WTC11 (cell line): ENCODE results near the gene CHFR. TPM values are rescaled to one million over a fixed set of nuclear protein-coding genes. Genes with fewer than 3 reads are reported as not detected.

Experiments
- ATAC-seq: fragments of 200-7000 bp; cut with Tn5 transposase; 2 replicates; pipeline ENCODE4 v1.10.0; 2021; ENCODE audit warnings: mild to moderate bottlenecking, moderate library complexity
- CTCF ChIA-PET: fragments of 300-600 bp; sonication (Branson Sonifier 250); formaldehyde crosslinking; loops from one replicate; lab custom pipeline; 2021; ENCODE audit warnings: antibody characterized with exemption; lab: Charles Lee
- POLR2A ChIA-PET: fragments of 350-600 bp; sonication (Branson Sonifier 250); formaldehyde crosslinking; loops from one replicate; lab custom pipeline; 2021; ENCODE audit warnings: antibody characterized with exemption; lab: Charles Lee
- DNase-seq: peaks from one replicate; pipeline ENCODE4 v3.0.0; 2021; ENCODE audit warnings: low spot score
- H3K27ac Mint-ChIP-seq: 2 replicates; pipeline ENCODE4 v1.8.0; 2021; ENCODE audit warnings: mixed read lengths
- H3K27me3 Mint-ChIP-seq: 2 replicates; pipeline ENCODE4 v1.8.0; 2021; ENCODE audit warnings: low read depth, mild to moderate bottlenecking, moderate library complexity, mixed read lengths
- H3K36me3 Mint-ChIP-seq: 2 replicates; pipeline ENCODE4 v1.8.0; 2021; ENCODE audit warnings: mixed read lengths
- H3K4me1 Mint-ChIP-seq: 2 replicates; pipeline ENCODE4 v1.8.0; 2022; ENCODE audit warnings: mixed read lengths
- H3K4me3 Mint-ChIP-seq: 2 replicates; pipeline ENCODE4 v1.8.0; 2021; ENCODE audit warnings: mild to moderate bottlenecking, moderate library complexity, mixed read lengths
- H3K9me3 Mint-ChIP-seq: 2 replicates; pipeline ENCODE4 v1.8.0; 2021; ENCODE audit warnings: mixed read lengths
- CBFB ChIP-seq: sonication (generic); formaldehyde crosslinking; IDR thresholded peaks from 2 replicates; pipeline ENCODE4 v1.8.1; 2022; ENCODE audit warnings: mild to moderate bottlenecking, low read depth, missing genetic modification reagents
- CREM ChIP-seq: sonication (generic); formaldehyde crosslinking; IDR thresholded peaks from 2 replicates; pipeline ENCODE4 v1.8.1; 2022; ENCODE audit warnings: mild to moderate bottlenecking, missing genetic modification reagents, moderate library complexity
- ERG ChIP-seq: fragments of 250-450 bp; sonication (Bioruptor Pico); IDR thresholded peaks from 2 replicates; pipeline ENCODE4 v1.8.0; 2021; ENCODE audit warnings: mild to moderate bottlenecking
- ESRRA ChIP-seq: sonication (generic); formaldehyde crosslinking; IDR thresholded peaks from 2 replicates; pipeline ENCODE4 v1.8.1; 2022; ENCODE audit warnings: mild to moderate bottlenecking, missing genetic modification reagents, borderline replicate concordance
- ETV6 ChIP-seq: sonication (generic); formaldehyde crosslinking; IDR thresholded peaks from 2 replicates; pipeline ENCODE4 v1.8.1; 2022; ENCODE audit warnings: mild to moderate bottlenecking, missing genetic modification reagents
- JUN ChIP-seq: sonication (generic); formaldehyde crosslinking; IDR thresholded peaks from 2 replicates; pipeline ENCODE4 v1.8.0; 2023; ENCODE audit warnings: mild to moderate bottlenecking, missing genetic modification reagents
- MXD4 ChIP-seq: fragments of 250-450 bp; sonication (Bioruptor Pico); IDR thresholded peaks from 2 replicates; pipeline ENCODE4 v1.8.0; 2021; ENCODE audit warnings: mild to moderate bottlenecking, moderate library complexity, borderline replicate concordance
- MYBL2 ChIP-seq: sonication (generic); formaldehyde crosslinking; IDR thresholded peaks from 2 replicates; pipeline ENCODE4 v1.8.1; 2023; ENCODE audit warnings: mild to moderate bottlenecking, moderate library complexity, missing genetic modification reagents
- NR1H2 ChIP-seq: sonication (generic); formaldehyde crosslinking; IDR thresholded peaks from 2 replicates; pipeline ENCODE4 v1.9.0; 2021; ENCODE audit warnings: mild to moderate bottlenecking, moderate library complexity, missing genetic modification reagents
- OVOL2 ChIP-seq: fragments of 250-450 bp; sonication (Bioruptor Pico); IDR thresholded peaks from 2 replicates; pipeline ENCODE4 v1.9.0; 2021; ENCODE audit warnings: mild to moderate bottlenecking, borderline replicate concordance
- PRRX2 ChIP-seq: fragments of 250-450 bp; sonication (Bioruptor Pico); IDR thresholded peaks from 2 replicates; pipeline ENCODE4 v1.8.0; 2021; ENCODE audit warnings: mild to moderate bottlenecking
- ZMAT4 ChIP-seq: fragments of 250-450 bp; sonication (Bioruptor Pico); IDR thresholded peaks from 2 replicates; pipeline ENCODE4 v1.9.0; 2021; ENCODE audit warnings: mild to moderate bottlenecking
- ZNF423 ChIP-seq: fragments of 250-450 bp; sonication (Bioruptor Pico); IDR thresholded peaks from 2 replicates; pipeline ENCODE4 v2.1.2; 2022; ENCODE audit warnings: mild to moderate bottlenecking, moderate library complexity
- total RNA-seq: library from RNA; stranded (reverse); gene quantifications from 3 replicates; pipeline ENCODE4 v1.2.3, GENCODE V29; 2021
- TF ChIP-seq, protein P1 (sequence below): sonication (generic); formaldehyde crosslinking; conservative IDR thresholded peaks from 2 replicates; pipeline ENCODE4 v1.8.1; 2023; ENCODE audit warnings: mild to moderate bottlenecking, low read depth, missing genetic modification reagents, moderate library complexity
- TF ChIP-seq, protein P2 (sequence below): sonication (generic); formaldehyde crosslinking; IDR thresholded peaks from 2 replicates; pipeline ENCODE4 v1.8.0; 2022; ENCODE audit warnings: mild to moderate bottlenecking, missing genetic modification reagents
- TF ChIP-seq, protein P3 (sequence below): fragments of 250-450 bp; sonication (Bioruptor Pico); IDR thresholded peaks from 2 replicates; pipeline ENCODE4 v1.9.0; 2021; ENCODE audit warnings: moderate library complexity, mild to moderate bottlenecking, inconsistent platforms, borderline replicate concordance
- TF ChIP-seq, protein P4 (sequence below): sonication (generic); formaldehyde crosslinking; IDR thresholded peaks from 2 replicates; pipeline ENCODE4 v1.8.0; 2023; ENCODE audit warnings: missing genetic modification reagents, mild to moderate bottlenecking, borderline replicate concordance
- TF ChIP-seq, protein P5 (sequence below): sonication (generic); formaldehyde crosslinking; IDR thresholded peaks from 2 replicates; pipeline ENCODE4 v1.8.0; 2022; ENCODE audit warnings: mild to moderate bottlenecking, missing genetic modification reagents

CHFR gene
- total RNA-seq, 1 experiment from 2014 or later = 58.7 TPM

- no peak for DNase-seq
- H3K4me1 Mint-ChIP-seq = no peaks in the 10 kb centered on the region
- TF ChIP-seq ERG (CRISPR knock-in tag) (no peak), PRRX2 (no peak)
- TF ChIP-seq, protein P1, sequence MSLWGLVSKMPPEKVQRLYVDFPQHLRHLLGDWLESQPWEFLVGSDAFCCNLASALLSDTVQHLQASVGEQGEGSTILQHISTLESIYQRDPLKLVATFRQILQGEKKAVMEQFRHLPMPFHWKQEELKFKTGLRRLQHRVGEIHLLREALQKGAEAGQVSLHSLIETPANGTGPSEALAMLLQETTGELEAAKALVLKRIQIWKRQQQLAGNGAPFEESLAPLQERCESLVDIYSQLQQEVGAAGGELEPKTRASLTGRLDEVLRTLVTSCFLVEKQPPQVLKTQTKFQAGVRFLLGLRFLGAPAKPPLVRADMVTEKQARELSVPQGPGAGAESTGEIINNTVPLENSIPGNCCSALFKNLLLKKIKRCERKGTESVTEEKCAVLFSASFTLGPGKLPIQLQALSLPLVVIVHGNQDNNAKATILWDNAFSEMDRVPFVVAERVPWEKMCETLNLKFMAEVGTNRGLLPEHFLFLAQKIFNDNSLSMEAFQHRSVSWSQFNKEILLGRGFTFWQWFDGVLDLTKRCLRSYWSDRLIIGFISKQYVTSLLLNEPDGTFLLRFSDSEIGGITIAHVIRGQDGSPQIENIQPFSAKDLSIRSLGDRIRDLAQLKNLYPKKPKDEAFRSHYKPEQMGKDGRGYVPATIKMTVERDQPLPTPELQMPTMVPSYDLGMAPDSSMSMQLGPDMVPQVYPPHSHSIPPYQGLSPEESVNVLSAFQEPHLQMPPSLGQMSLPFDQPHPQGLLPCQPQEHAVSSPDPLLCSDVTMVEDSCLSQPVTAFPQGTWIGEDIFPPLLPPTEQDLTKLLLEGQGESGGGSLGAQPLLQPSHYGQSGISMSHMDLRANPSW (CRISPR knock-in tag) = no peak
- TF ChIP-seq, protein P2, sequence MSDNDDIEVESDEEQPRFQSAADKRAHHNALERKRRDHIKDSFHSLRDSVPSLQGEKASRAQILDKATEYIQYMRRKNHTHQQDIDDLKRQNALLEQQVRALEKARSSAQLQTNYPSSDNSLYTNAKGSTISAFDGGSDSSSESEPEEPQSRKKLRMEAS (CRISPR knock-in tag) = no peak
- H3K27ac Mint-ChIP-seq = no peak overlapping the region
- ATAC-seq = no peak
- H3K9me3 Mint-ChIP-seq = no peaks in the 10 kb centered on the region
- H3K27me3 Mint-ChIP-seq = no peaks in the 10 kb centered on the region
- no peak overlapping the region for H3K4me3 Mint-ChIP-seq
- H3K36me3 Mint-ChIP-seq = peaks cover 65% of the 10 kb centered on the region
- POLR2A ChIA-PET = no interaction called here
- CTCF ChIA-PET = no interaction called here
Observed at GRCh38 chr12:132803125-132803524, 84.3 kb downstream of the CHFR start.

- H3K27me3 Mint-ChIP-seq = no peaks in the 10 kb centered on the region
Observed at GRCh38 chr12:132801741-132802140, 85.7 kb downstream of the CHFR start.

GRCh38 chr12:132798836-132799235 is 88.6 kb downstream of the CHFR start:
- TF ChIP-seq CREM (CRISPR knock-in tag) (no peak), ESRRA (no peak), JUN (CRISPR knock-in tag) (no peak), ETV6 (no peak), CBFB (no peak)
- TF ChIP-seq, protein P3, sequence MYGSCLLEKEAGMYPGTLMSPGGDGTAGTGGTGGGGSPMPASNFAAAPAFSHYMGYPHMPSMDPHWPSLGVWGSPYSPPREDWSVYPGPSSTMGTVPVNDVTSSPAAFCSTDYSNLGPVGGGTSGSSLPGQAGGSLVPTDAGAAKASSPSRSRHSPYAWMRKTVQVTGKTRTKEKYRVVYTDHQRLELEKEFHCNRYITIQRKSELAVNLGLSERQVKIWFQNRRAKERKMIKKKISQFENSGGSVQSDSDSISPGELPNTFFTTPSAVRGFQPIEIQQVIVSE = no peak
- TF ChIP-seq, protein P4, sequence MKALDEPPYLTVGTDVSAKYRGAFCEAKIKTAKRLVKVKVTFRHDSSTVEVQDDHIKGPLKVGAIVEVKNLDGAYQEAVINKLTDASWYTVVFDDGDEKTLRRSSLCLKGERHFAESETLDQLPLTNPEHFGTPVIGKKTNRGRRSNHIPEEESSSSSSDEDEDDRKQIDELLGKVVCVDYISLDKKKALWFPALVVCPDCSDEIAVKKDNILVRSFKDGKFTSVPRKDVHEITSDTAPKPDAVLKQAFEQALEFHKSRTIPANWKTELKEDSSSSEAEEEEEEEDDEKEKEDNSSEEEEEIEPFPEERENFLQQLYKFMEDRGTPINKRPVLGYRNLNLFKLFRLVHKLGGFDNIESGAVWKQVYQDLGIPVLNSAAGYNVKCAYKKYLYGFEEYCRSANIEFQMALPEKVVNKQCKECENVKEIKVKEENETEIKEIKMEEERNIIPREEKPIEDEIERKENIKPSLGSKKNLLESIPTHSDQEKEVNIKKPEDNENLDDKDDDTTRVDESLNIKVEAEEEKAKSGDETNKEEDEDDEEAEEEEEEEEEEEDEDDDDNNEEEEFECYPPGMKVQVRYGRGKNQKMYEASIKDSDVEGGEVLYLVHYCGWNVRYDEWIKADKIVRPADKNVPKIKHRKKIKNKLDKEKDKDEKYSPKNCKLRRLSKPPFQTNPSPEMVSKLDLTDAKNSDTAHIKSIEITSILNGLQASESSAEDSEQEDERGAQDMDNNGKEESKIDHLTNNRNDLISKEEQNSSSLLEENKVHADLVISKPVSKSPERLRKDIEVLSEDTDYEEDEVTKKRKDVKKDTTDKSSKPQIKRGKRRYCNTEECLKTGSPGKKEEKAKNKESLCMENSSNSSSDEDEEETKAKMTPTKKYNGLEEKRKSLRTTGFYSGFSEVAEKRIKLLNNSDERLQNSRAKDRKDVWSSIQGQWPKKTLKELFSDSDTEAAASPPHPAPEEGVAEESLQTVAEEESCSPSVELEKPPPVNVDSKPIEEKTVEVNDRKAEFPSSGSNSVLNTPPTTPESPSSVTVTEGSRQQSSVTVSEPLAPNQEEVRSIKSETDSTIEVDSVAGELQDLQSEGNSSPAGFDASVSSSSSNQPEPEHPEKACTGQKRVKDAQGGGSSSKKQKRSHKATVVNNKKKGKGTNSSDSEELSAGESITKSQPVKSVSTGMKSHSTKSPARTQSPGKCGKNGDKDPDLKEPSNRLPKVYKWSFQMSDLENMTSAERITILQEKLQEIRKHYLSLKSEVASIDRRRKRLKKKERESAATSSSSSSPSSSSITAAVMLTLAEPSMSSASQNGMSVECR (CRISPR knock-in tag) = no peak
- POLR2A ChIA-PET = no interaction called here
- ATAC-seq (no peak), DNase-seq (no peak)
- CTCF ChIA-PET = interaction anchor here (0.7 kb wide), 1 partner anchor 12 kb away, joined by 3 read pairs; no protein-coding TSS in a partner anchor
- Mint-ChIP-seq H3K4me1 (no peaks in the 10 kb centered on the region), H3K4me3 (no peak overlapping the region), H3K36me3 (peaks cover 66% of the 10 kb centered on the region), H3K27me3 (no peaks in the 10 kb centered on the region), H3K9me3 (no peaks in the 10 kb centered on the region), H3K27ac (no peak overlapping the region)

More at GRCh38 chr12:132801741-132802140, 85.7 kb downstream of the CHFR start:
- DNase-seq (no peak), ATAC-seq (no peak)
- ChIA-PET POLR2A (no interaction called here), CTCF (interaction anchor here (0.9 kb wide), 1 partner anchor 9 kb away, joined by 3 read pairs; no protein-coding TSS in a partner anchor)
- H3K36me3 Mint-ChIP-seq = peaks cover 62% of the 10 kb centered on the region
- H3K4me1 Mint-ChIP-seq = no peaks in the 10 kb centered on the region
- no peaks in the 10 kb centered on the region for H3K9me3 Mint-ChIP-seq
- H3K4me3 Mint-ChIP-seq = no peak overlapping the region
- TF ChIP-seq, protein P5, sequence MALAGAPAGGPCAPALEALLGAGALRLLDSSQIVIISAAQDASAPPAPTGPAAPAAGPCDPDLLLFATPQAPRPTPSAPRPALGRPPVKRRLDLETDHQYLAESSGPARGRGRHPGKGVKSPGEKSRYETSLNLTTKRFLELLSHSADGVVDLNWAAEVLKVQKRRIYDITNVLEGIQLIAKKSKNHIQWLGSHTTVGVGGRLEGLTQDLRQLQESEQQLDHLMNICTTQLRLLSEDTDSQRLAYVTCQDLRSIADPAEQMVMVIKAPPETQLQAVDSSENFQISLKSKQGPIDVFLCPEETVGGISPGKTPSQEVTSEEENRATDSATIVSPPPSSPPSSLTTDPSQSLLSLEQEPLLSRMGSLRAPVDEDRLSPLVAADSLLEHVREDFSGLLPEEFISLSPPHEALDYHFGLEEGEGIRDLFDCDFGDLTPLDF (CRISPR knock-in tag) = no peak
- no peak for TF ChIP-seq OVOL2
- TF ChIP-seq MYBL2 (CRISPR knock-in tag) = no peak
- no peak for TF ChIP-seq MXD4 (CRISPR knock-in tag)
- TF ChIP-seq ZNF423 = no peak
- no peak for TF ChIP-seq ZMAT4 (CRISPR knock-in tag)
- no peak for TF ChIP-seq CREM (CRISPR knock-in tag)
- TF ChIP-seq NR1H2 (CRISPR knock-in tag) = no peak
- TF ChIP-seq CBFB = no peak
- TF ChIP-seq, all 79 proteins: peak for 0
- H3K27ac Mint-ChIP-seq = no peak overlapping the region
